Chondrocyte (in vitro differentiated cells): ENCODE measurements around the gene C1orf35. TPM values are rescaled to one million over a fixed set of nuclear protein-coding genes. Genes with fewer than 3 reads are reported as not detected.

Source experiments
- DNase-seq: peaks from one replicate; pipeline ENCODE4 v3.0.0; 2021; ENCODE audit warnings: mixed read lengths, low spot score
- H3K27ac Mint-ChIP-seq: one replicate; pipeline ENCODE4 v1.8.0; 2021; ENCODE audit warnings: mild to moderate bottlenecking, moderate library complexity, mixed read lengths; ENCODE audit not compliant: unreplicated experiment
- H3K27me3 Mint-ChIP-seq: 2 replicates; pipeline ENCODE4 v1.8.0; 2021; ENCODE audit warnings: low read depth, mixed read lengths
- H3K36me3 Mint-ChIP-seq: 2 replicates; pipeline ENCODE4 v1.8.0; 2021; ENCODE audit warnings: low read depth, mixed read lengths
- H3K4me1 Mint-ChIP-seq: 2 replicates; pipeline ENCODE4 v1.8.0; 2021; ENCODE audit warnings: low read depth, mild to moderate bottlenecking, mixed read lengths
- H3K4me3 Mint-ChIP-seq: one replicate; pipeline ENCODE4 v1.8.0; 2021; ENCODE audit warnings: mild to moderate bottlenecking, moderate library complexity, mixed read lengths; ENCODE audit not compliant: unreplicated experiment
- H3K9me3 Mint-ChIP-seq: 2 replicates; pipeline ENCODE4 v1.8.0; 2021; ENCODE audit warnings: low read depth, mixed read lengths
- total RNA-seq: library from RNA; stranded (reverse); gene quantifications from 3 replicates; pipeline ENCODE4 v1.2.1, GENCODE V29; 2021
- TF ChIP-seq, protein P1 (sequence below): fragments of 200-600 bp; sonication (generic); IDR thresholded peaks from 2 replicates; pipeline ENCODE4 v1.5.0; 2021; ENCODE audit warnings: antibody characterized with exemption, mild to moderate bottlenecking, moderate library complexity

C1orf35 gene
- total RNA-seq, 1 donor from 2014 or later: 13.3 TPM

DNA sequence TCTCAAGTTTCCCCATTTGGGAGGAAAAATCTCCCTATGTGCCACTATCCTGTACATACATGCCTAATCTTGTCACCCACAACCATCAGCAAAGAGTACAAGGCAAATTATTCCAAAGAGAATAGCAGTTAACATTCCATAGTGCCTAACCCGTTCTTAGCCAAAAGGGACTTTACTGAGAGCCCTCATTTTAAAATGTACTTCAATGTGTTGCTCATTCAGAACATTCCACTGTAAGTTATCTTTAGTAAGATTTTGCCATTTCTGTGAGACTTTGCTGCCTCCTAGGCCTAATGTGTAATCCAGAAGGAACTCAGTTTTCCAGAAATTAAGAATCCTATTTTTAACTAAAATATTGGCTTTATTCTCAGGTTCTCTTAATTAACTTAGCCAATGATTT is 17.2 kb upstream of the C1orf35 start:
- no peaks in the 10 kb centered on the region for H3K36me3 Mint-ChIP-seq
- TF ChIP-seq, protein P1, sequence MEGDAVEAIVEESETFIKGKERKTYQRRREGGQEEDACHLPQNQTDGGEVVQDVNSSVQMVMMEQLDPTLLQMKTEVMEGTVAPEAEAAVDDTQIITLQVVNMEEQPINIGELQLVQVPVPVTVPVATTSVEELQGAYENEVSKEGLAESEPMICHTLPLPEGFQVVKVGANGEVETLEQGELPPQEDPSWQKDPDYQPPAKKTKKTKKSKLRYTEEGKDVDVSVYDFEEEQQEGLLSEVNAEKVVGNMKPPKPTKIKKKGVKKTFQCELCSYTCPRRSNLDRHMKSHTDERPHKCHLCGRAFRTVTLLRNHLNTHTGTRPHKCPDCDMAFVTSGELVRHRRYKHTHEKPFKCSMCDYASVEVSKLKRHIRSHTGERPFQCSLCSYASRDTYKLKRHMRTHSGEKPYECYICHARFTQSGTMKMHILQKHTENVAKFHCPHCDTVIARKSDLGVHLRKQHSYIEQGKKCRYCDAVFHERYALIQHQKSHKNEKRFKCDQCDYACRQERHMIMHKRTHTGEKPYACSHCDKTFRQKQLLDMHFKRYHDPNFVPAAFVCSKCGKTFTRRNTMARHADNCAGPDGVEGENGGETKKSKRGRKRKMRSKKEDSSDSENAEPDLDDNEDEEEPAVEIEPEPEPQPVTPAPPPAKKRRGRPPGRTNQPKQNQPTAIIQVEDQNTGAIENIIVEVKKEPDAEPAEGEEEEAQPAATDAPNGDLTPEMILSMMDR: peak; percentile 34
- no peak overlapping the region for H3K4me3 Mint-ChIP-seq
- H3K9me3 Mint-ChIP-seq: peaks cover 5% of the 10 kb centered on the region
- H3K27ac Mint-ChIP-seq: peak overlapping the region; percentile 39
- peaks cover 12% of the 10 kb centered on the region for H3K4me1 Mint-ChIP-seq
- H3K27me3 Mint-ChIP-seq: peaks cover 11% of the 10 kb centered on the region
- DNase-seq: no peak

- TF ChIP-seq, protein P1: no peak
- no peak overlapping the region for H3K4me3 Mint-ChIP-seq
- H3K27me3 Mint-ChIP-seq: peaks cover 6% of the 10 kb centered on the region
- DNase-seq: no peak
- H3K9me3 Mint-ChIP-seq: peaks cover 5% of the 10 kb centered on the region
- no peak overlapping the region for H3K27ac Mint-ChIP-seq
- H3K36me3 Mint-ChIP-seq: no peaks in the 10 kb centered on the region
- H3K4me1 Mint-ChIP-seq: peaks cover 12% of the 10 kb centered on the region
Measured at GRCh38 chr1:228118040-228118439, 14.9 kb upstream of the C1orf35 start.

- no peak for DNase-seq
- Mint-ChIP-seq H3K9me3 (peaks cover 5% of the 10 kb centered on the region), H3K27me3 (peaks cover 2% of the 10 kb centered on the region), H3K36me3 (no peaks in the 10 kb centered on the region), H3K4me1 (peaks cover 12% of the 10 kb centered on the region), H3K4me3 (no peak overlapping the region), H3K27ac (no peak overlapping the region)
- TF ChIP-seq, protein P1: no peak
Measured at GRCh38 chr1:228117335-228117734, 14.2 kb upstream of the C1orf35 start.

GRCh38 chr1:228114827-228115226 is 11.7 kb upstream of the C1orf35 start:
- peaks cover 5% of the 10 kb centered on the region for H3K9me3 Mint-ChIP-seq
- peaks cover 7% of the 10 kb centered on the region for H3K4me1 Mint-ChIP-seq
- H3K27ac Mint-ChIP-seq: no peak overlapping the region
- TF ChIP-seq, protein P1: no peak
- H3K4me3 Mint-ChIP-seq: no peak overlapping the region
- H3K36me3 Mint-ChIP-seq: no peaks in the 10 kb centered on the region
- no peak for DNase-seq
- H3K27me3 Mint-ChIP-seq: no peaks in the 10 kb centered on the region

DNA sequence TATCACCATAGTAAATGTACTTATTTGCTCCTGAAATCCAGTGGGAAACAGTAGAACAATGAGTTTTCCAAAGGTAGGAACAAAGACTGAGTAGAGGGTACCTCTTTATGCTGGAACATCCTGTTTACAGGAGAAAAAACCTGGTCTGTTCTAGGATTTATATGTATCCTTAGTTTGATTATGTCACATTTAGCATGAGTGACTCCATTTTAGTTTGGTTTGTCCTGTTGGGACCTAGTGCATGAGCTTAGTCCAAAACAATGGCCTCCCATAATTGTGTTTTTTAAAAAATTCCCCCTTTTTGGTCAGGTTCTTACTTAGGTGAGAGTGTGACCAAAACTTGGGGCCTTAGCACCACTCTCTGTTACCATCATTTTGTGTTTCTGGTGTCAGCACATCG is 9.5 kb upstream of the C1orf35 start:
- H3K4me3 Mint-ChIP-seq: no peak overlapping the region
- H3K9me3 Mint-ChIP-seq: peaks cover 2% of the 10 kb centered on the region
- H3K27ac Mint-ChIP-seq: no peak overlapping the region
- peaks cover 21% of the 10 kb centered on the region for H3K4me1 Mint-ChIP-seq
- no peaks in the 10 kb centered on the region for H3K27me3 Mint-ChIP-seq
- DNase-seq: no peak
- no peaks in the 10 kb centered on the region for H3K36me3 Mint-ChIP-seq
- TF ChIP-seq, protein P1: no peak
